NCI-H1417 treated with DMSO at 0.1 percent for 48 hours (cell line): ENCODE measurements around the gene SLC26A6.

Source experiments
- DNase-seq: peaks from one replicate; lab custom pipeline; 2025; lab: John Stamatoyannopoulos, UW

The SLC26A6 gene

DNA sequence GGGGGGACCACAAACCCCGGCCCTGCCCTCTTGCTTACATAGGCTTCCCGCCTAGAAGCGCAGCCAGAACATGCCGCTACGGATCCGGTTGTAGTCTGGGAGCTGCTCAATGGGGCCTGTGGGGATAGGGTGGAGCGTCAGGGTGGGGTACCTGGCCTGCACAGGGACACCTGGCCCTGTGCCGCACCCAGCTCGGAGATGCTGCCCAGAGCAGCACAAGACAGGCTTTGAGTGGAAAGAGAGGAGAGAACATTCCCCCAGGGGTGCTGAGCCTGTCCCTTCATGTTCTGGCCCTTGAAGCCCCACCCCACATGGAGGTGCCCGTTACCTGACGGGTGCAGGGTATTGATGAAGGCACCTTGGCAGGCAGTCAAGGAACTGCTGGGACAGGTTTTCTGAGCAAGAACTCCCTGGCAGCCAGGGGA, 36.2 kb downstream of the SLC26A6 start:
- DNase-seq, result no peak

- no peak for DNase-seq
These were observed 36.8 kb downstream of the SLC26A6 start for GRCh38 chr3:48598323-48599076.

- no peak for DNase-seq
These were observed 37.9 kb downstream of the SLC26A6 start for GRCh38 chr3:48597408-48597800.

DNA sequence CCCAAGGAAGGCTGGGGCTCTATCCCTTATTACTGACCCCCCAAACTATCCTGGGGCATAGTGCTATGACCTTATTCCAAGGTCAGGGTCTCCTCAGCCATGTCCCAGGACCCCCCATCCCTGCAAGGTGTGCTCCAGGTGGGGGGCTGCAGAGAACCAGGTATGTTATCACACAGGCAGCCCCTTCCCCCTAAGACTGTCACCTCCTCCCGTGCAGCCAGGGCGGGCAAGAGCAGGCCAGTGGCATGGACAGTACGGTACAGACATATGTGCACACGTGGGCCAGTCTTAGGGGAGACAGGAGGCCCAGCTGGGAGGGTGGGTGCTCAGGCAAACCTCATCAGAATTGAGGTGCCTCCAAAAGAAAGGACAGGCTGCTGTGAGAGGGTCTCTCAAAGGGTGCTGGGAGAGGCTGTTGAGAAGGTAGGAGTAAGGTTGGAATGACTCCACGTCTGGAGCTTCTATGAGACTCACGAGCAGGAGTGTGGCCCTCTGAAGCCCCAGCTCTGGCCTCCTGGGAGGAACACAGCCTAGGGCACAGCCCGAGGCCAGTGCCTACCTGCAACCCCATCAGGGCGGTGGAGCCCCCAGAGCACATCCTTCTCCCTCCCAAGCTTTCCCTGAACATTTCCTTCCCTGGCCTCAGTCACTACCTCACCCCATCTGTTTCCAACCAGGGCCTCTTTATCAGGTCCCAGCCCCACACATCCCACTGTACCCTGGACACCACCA, 38.4 kb downstream of the SLC26A6 start:
- DNase-seq, result no peak

- DNase-seq, result no peak
These were observed 39.1 kb downstream of the SLC26A6 start for GRCh38 chr3:48596157-48596556.

DNA sequence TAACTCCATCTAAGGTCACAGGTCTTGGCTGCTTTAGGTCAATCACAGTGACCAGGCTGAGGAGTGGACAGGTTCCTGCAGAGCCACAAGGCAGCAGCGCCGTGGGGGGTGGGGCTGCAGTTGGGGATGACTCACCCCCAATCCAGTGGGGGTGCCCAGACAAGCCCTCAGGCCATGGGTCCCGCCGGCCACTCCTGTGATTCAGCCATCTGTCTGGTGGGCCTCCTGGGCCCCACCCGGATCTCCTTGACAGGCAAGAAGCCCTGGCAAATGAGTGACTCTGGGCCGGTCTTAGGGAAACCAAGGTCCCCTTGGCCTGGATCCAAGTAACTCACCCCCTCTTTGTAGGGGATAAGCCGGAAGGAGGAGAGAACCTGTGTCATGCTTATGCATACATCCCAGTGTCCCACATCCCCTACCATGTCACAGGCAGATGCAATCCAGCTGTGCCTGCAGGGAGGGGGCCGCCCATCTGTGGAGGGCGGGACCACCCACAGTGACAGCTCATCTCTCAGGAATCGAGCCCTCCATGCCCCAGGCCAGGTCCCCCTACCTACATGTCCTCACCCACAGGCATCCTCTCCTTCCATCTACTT, 39.6 kb downstream of the SLC26A6 start:
- no peak for DNase-seq

- no peak for DNase-seq
These were observed 40.2 kb downstream of the SLC26A6 start, which contains the start of gene COL7A1 for GRCh38 chr3:48595075-48595525. Gene COL7A1, minus strand, starts transcription at chr3:48595329. Its CDS starts 170 bp downstream, at chr3:48595159.

DNA sequence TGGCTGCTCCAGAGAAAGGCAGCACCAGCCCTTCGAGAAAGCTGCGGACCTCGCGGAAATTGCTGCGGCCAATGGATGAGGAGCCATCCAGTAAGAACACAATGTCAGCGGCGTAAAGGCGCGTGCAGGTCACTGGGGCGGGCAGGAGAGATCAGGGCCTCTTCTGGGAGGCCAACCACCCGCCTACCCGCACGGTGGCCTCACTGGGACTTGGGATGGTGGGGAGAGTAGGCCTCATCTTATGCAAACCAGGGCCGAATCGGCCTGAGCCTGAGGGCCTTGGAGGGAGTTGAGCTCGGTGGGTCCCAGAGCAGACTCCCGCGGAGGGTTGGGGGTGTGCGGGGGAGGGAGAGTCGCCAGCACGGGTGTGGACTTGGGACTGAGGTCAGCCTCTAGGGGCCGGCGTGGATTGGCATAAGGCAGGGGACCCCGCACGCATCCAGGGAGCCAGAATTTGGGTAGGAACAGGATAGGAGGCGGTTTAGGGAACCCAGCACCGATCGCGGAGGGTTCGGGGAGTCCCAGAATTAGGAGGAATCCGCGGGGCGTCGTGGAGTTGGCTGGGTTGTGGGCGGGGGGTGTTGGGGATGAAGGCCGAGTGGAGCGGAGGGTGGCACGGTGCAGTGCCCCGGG, 40.7 kb downstream of the SLC26A6 start:
- DNase-seq, result no peak

GRCh38 chr3:48593337-48593736, 41.9 kb downstream of the SLC26A6 start:
- DNase-seq, result no peak

DNA sequence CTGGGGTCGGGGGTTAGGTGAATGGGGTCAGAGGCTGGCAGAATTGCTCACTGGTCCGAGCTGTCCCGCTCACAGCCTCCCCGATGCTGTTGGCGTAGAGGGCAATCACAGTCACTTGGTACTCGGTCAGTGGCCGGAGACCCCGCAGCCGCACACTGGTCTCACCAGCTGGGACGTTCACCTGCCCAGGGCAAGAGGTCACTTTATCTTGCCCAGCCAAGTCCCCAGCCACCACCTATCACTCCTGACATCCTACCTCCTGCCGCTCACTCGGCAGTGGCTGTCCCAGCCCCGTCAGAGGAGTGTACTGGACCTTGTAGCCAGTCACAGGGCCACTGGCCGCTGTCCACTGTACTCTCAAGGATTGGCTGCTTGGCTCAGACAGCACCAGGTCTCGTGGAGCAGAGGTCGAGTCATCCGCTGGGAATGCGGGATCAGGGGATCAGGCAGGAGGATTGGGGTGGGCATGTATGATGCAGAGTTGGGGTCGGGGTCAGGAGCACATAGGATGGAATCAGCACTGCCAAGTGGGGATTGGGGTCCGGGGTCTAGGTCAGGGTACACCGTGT, 42.7 kb downstream of the SLC26A6 start:
- no peak for DNase-seq

GRCh38 chr3:48591886-48592518, 43.3 kb downstream of the SLC26A6 start:
- no peak for DNase-seq

DNA sequence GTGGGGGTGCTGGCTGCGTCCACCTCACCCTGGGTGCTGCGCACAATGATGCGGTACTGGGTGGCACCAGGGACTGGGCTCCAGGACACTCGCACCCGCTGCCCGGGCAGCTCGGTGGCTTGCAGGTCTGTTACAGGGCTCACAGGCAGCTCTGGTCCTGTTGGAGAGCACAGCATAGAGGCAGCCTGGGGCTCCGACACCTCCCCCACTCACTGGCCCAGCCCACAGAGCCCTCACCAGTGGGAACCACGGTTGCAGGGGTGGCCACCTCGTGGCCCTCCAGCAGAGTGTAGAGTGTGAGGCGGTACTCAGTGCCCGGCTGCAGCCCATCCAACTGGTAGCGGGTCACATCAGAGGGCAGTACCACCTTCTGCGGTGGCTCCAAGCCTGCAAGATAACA, 43.8 kb downstream of the SLC26A6 start:
- DNase-seq, result no peak

DNA sequence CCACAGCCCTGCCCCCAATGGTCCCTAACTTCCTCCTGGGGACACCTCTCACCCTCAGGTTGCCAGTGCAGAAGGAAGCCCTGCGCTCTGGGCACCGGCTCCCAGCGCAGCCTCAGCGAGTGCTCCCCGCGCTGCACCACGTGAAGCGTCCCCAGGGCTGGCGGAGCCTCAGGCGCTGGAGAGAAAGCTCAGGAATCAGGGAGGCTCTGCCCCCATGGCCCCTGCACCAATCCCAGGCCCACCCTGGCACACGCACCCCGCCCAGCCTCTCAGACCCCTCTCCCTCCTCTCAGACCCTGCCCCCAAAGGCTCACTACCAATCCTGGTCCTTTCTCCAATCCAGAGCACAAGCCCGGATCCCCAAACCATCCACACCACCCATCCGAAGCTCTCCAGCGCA, 47.0 kb downstream of the SLC26A6 start:
- no peak for DNase-seq

GRCh38 chr3:48587686-48588085, 47.6 kb downstream of the SLC26A6 start:
- no peak for DNase-seq

DNA sequence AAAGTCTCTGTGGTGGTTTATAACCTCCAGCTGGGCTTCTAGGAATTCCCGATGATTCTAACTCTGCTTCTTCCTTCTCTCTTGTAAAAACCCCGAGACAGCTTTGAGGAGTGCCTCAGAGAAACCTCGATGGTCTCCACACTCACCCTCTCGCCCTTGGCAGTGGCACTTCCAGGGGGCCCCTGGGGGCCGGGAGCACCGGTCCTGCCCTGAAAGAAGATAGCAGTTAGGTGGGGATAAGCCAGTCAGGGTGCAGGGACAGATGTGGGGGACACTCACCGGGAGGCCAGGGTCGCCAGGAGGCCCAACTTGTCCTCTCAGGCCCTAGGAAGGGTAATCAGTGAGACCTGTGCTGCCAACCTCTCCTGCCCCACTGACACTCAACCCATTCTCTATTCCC, 49.9 kb downstream of the SLC26A6 start:
- no peak for DNase-seq

DNA sequence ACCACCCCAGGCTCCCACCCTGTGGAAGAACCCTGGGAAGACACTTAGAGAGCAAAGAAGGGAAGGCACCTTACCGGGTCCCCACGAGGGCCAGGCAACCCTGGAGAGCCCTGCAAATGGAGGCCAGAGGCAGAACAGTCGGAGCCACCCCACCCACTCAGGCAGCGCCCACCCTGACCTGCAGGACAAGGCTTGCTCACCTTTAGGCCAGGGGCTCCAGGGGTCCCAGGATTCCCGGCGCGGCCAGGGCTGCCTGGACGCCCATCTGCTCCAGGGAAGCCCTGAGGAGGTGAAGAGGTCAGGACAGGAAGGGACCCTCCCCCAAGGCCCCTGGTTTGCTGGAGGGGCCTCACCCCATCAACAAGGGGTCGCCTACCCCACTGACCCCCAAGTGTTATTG, 50.4 kb downstream of the SLC26A6 start:
- no peak for DNase-seq

DNA sequence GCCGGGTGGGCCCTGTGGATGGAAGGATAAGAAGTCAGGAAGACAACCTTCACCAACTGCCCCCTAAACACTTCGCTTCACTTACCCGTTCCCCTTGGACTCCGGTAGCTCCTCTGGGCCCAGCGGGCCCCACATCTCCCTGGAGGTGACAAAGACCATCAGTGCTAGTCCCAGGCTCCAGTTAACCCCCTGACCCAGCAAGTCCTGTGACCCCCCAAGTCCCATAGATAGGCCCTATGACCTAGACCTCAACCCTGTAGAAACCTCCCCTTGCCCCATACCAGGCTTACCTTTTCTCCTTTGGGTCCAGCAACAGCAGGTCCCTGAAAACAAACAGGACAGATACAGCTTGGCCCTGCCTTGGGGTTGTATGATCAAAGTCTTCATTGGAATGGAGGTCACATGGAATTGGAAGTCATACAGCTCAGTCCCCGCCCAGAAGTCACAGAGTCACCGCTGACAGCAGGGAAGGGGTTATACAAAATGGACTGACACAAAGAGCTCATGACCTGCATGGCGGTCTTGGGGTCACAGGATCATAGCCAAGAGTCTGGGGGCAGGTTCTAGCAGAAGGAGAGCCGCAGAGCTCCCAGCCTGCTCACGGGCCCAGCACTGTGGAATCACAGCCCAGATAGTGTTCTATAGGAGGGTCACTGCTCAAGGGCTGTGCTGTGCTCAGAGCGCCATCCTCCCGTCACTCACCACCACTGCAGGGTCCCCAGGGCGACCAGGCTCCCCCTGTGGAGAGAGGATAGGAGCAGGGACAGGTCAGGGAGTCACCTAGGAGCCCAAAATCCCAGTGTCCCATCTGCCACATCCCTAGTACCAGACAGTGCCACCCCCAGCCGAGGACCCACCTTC, 53.4 kb downstream of the SLC26A6 start:
- DNase-seq, result no peak

DNA sequence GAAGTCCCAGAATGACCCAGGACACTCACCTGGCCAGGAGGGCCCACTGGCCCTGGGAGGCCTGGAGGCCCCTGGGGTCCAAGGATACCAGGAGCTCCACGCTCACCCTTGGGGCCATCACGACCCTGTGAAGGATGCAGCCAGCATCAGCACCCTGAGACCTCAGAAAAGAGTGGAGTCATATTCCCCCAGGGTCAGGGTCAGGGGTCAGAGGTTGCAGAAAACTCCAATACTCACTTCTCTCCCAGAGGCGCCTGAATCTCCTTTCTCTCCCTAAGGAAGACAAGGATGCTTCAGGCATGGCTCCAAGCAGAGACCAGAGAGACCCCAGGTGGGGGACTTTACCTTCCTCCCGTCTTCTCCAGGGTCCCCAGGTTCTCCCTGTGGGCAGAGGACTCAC, 58.6 kb downstream of the SLC26A6 start:
- no peak for DNase-seq
